Smooth muscle cell (in vitro differentiated cells): ENCODE measurements around the gene BAG5. TPM values are rescaled to one million over a fixed set of nuclear protein-coding genes. Genes with fewer than 3 reads are reported as not detected.
A peak's percentile ranks its signal among the peaks of the same experiment; 100 is the strongest.

Source experiments
- DNase-seq: peaks from one replicate; lab custom pipeline; 2025; ENCODE audit not compliant: unreplicated experiment; lab: John Stamatoyannopoulos, UW
- H2AFZ ChIP-seq: fragments of 200-600 bp; sonication (generic); 2 replicates; pipeline ENCODE4 v1.6.0; 2016; ENCODE audit warnings: antibody characterized with exemption, low read depth, mild to moderate bottlenecking
- H3F3A ChIP-seq: fragments of 200-600 bp; sonication (generic); 2 replicates; pipeline ENCODE4 v1.6.0; 2017; ENCODE audit warnings: antibody characterized with exemption, low read depth
- H3K27ac ChIP-seq: fragments of 200-600 bp; sonication (generic); 2 replicates; pipeline ENCODE4 v1.5.1; 2016; ENCODE audit warnings: low read depth, mild to moderate bottlenecking
- H3K27me3 ChIP-seq: fragments of 200-600 bp; sonication (generic); 2 replicates; pipeline ENCODE4 v1.6.1; 2016; ENCODE audit warnings: low read depth, mild to moderate bottlenecking
- H3K36me3 ChIP-seq: fragments of 200-600 bp; sonication (generic); 2 replicates; pipeline ENCODE4 v1.5.1; 2016; ENCODE audit warnings: low read depth
- H3K4me1 ChIP-seq: fragments of 200-600 bp; sonication (generic); 2 replicates; pipeline ENCODE4 v1.5.1; 2016; ENCODE audit warnings: low read depth
- H3K4me2 ChIP-seq: fragments of 200-600 bp; sonication (generic); 2 replicates; pipeline ENCODE4 v1.6.0; 2016; ENCODE audit warnings: mild to moderate bottlenecking
- H3K4me3 ChIP-seq: fragments of 200-600 bp; sonication (generic); 2 replicates; pipeline ENCODE4 v1.5.1; 2016; ENCODE audit warnings: mild to moderate bottlenecking
- H3K79me2 ChIP-seq: fragments of 200-600 bp; sonication (generic); 2 replicates; pipeline ENCODE4 v1.6.0; 2016; ENCODE audit warnings: low read depth, mild to moderate bottlenecking
- H3K9ac ChIP-seq: fragments of 200-600 bp; sonication (generic); 2 replicates; pipeline ENCODE4 v1.6.0; 2016; ENCODE audit warnings: low read depth
- H3K9me3 ChIP-seq: fragments of 200-600 bp; sonication (generic); replicated peaks from 2 replicates; pipeline ENCODE4 v1.5.1; 2016; ENCODE audit warnings: low read depth
- H4K20me1 ChIP-seq: fragments of 200-600 bp; sonication (generic); 2 replicates; pipeline ENCODE4 v1.6.0; 2016; ENCODE audit warnings: low read depth
- CTCF ChIP-seq: fragments of 200-600 bp; sonication (generic); IDR thresholded peaks from 2 replicates; pipeline ENCODE4 v1.5.1; 2017; ENCODE audit warnings: borderline replicate concordance, mild to moderate bottlenecking, antibody characterized with exemption; ENCODE audit not compliant: insufficient read depth, poor library complexity, severe bottlenecking
- WGBS: methylation state at CpG from one replicate; pipeline ENCODE4 v1.1.7; 2016; ENCODE audit warnings: low lambda C conversion rate; 5-methylcytosine and 5-hydroxymethylcytosine counted together
- polyA plus RNA-seq: library from polyadenylated mRNA; unstranded; fragments of >200 nt; fragmentation: Nextera tagmentation; extraction: Ambion mirVana; gene quantifications from 2 replicates; pipeline ENCODE4 v1.2.1, GENCODE V29; 2016
- total RNA-seq: library from RNA; depleted of rRNA; stranded (reverse); fragments of >200 nt; gene quantifications from 2 replicates; pipeline ENCODE4 v1.2.3, GENCODE V29; 2014

The BAG5 gene
- total and polyA plus RNA-seq, 2 experiments from 2014 or later, result 13.4 to 31.1 TPM

- Histone ChIP-seq H3K9me3 (no peaks in the 10 kb centered on the region), H3K27ac (no peak overlapping the region), H4K20me1 (peaks cover 20% of the 10 kb centered on the region), H3K4me2 (no peak overlapping the region), H3F3A (no peaks in the 10 kb centered on the region), H3K9ac (no peak overlapping the region), H3K79me2 (no peaks in the 10 kb centered on the region), H3K4me1 (peaks cover 14% of the 10 kb centered on the region), H2AFZ (no peak overlapping the region), H3K36me3 (no peaks in the 10 kb centered on the region), H3K27me3 (no peaks in the 10 kb centered on the region), H3K4me3 (no peak overlapping the region)
- 30% methylated on average over 21 of the region's 21 CpGs for WGBS
- peak; percentile 28 for DNase-seq
- TF ChIP-seq CTCF, result peak; percentile 94
Observed at GRCh38 chr14:103546652-103547454, 15.6 kb downstream of the BAG5 start.

GRCh38 chr14:103545915-103546651 lies 16.4 kb downstream of the BAG5 start:
- no peaks in the 10 kb centered on the region for H3K27me3 ChIP-seq
- no peaks in the 10 kb centered on the region for H3K79me2 ChIP-seq
- no peak overlapping the region for H3K4me3 ChIP-seq
- no peaks in the 10 kb centered on the region for H3K36me3 ChIP-seq
- no peak overlapping the region for H3K27ac ChIP-seq
- H2AFZ ChIP-seq, result no peak overlapping the region
- WGBS, result 86% methylated on average over 22 of the region's 27 CpGs
- H3F3A ChIP-seq, result no peaks in the 10 kb centered on the region
- no peak overlapping the region for H3K9ac ChIP-seq
- H3K9me3 ChIP-seq, result no peaks in the 10 kb centered on the region
- no peak for DNase-seq
- H3K4me1 ChIP-seq, result peaks cover 22% of the 10 kb centered on the region
- no peak for TF ChIP-seq CTCF
- H4K20me1 ChIP-seq, result peaks cover 15% of the 10 kb centered on the region
- no peak overlapping the region for H3K4me2 ChIP-seq

- Histone ChIP-seq H4K20me1 (peaks cover 15% of the 10 kb centered on the region), H3K27ac (no peak overlapping the region), H3K4me2 (no peak overlapping the region), H2AFZ (no peak overlapping the region), H3K27me3 (no peaks in the 10 kb centered on the region), H3F3A (peaks cover under 1% of the 10 kb centered on the region), H3K79me2 (no peaks in the 10 kb centered on the region), H3K4me1 (peaks cover 25% of the 10 kb centered on the region), H3K4me3 (no peak overlapping the region), H3K9me3 (no peaks in the 10 kb centered on the region), H3K36me3 (no peaks in the 10 kb centered on the region), H3K9ac (no peak overlapping the region)
- DNase-seq, result no peak
- 92% methylated on average over 29 of the region's 29 CpGs for WGBS
- TF ChIP-seq CTCF, result no peak
Observed at GRCh38 chr14:103545219-103545914, 17.1 kb downstream of the BAG5 start.
